ENCODE results near the gene PIBF1.
A peak's percentile ranks its signal among the peaks of the same experiment; 100 is the strongest.

Gene PIBF1

DNA sequence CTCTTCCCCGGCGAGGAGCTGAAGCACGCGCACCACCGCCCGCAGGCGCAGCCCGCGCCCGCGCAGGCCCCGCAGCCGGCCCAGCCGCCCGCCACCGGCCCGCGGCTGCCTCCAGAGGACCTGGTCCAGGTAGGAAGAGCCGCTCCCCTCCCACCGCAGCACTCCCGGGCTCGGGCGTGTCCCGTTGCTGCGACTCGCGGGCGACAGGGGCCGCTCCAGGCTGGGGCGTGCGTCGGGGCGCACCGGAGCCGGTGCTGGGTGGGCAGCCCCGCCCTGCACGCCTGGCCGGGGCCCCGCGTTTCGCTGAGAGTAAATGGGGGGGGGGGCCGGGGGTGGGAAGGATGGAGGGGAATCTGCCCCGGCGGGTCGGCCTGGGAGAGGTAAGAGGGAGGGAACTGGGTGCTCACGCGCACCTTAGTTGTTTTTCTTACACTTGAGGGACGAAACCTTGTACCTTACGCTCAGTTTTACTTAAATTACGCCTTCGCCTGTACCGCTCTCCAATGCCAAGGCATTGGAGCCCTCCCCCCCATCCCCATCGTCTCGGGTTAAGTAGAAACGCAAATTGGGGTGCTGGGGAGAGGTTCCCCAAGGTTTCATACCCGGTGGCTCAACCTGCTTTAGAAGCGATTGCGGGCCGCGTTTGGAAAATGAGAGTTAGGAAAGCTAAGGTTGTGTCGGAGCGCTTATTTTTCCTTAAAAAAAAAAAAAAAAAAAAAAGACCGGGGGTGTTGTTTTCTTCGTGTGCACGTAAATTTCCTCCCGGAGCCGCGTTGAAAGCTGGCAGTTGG lies 277.7 kb downstream of the PIBF1 start:
- Histone ChIP-seq H3K36me3 (ENCODE audit: insufficient read depth, low read length) (peaks cover 8% of the 10 kb centered on the region), H3K4me1 (ENCODE audit: insufficient read depth, low read length) (peaks cover 44% of the 10 kb centered on the region), H3K9ac (ENCODE audit: low read depth, low read length) (peak overlapping the region; percentile 86), H3K9me3 (ENCODE audit: control insufficient read depth, insufficient read depth, low read length) (no peaks in the 10 kb centered on the region)

DNA sequence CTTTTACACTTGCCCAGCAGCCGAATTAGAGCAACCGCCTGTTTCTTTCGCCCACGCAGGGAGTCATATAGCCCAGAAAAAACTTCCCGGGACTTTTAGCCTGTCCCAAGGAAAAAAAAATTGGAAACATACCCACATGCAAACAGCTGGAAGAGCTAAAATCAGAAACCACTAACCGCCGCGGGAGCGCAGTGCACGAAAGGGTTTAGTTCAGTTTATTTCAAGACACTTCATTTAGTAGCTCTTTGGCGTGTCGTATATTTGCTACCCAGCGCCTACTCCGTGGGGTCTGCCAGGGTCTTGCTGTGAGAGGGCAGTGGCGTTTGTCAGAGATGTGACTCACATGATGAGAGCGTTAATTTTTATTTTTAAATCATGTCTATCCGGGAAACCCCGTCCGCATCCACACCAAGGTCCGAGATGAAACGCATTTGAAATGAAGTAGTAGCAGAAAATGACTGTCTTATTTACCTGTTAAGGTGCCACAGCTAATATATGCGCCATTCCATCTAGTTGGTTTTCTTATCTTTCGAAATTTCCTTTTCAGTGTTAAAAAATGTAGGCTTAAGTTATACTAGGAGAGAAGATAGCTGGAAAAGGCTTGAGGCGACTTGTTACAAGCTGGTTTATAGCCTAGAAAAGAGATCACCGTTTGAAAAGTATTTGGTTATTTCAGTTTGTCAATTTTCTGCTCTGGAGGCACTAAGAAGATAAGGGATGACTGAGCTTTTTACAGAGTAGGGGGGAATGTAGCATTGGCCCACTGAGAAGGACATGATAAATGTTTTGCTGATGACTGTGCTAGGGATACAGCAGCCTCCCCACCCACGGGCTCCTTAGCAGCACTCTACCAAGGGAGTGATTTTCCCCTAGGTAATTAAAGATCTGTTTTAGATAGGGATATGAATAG lies 278.6 kb downstream of the PIBF1 start:
- peak overlapping the region; percentile 86 for H3K9ac ChIP-seq (ENCODE audit: low read depth, low read length)
- H3K9me3 ChIP-seq (ENCODE audit: control insufficient read depth, insufficient read depth, low read length): no peaks in the 10 kb centered on the region
- H3K4me1 ChIP-seq (ENCODE audit: insufficient read depth, low read length): peaks cover 40% of the 10 kb centered on the region
- peaks cover 8% of the 10 kb centered on the region for H3K36me3 ChIP-seq (ENCODE audit: insufficient read depth, low read length)

- Histone ChIP-seq H3K4me1 (ENCODE audit: insufficient read depth, low read length) (peaks cover 33% of the 10 kb centered on the region), H3K9me3 (ENCODE audit: control insufficient read depth, insufficient read depth, low read length) (no peaks in the 10 kb centered on the region), H3K9ac (ENCODE audit: low read depth, low read length) (0 out of 2 replicates have a peak overlapping the region, but pooled peaks have one; percentile 86), H3K36me3 (ENCODE audit: insufficient read depth, low read length) (peaks cover 8% of the 10 kb centered on the region)
These were observed 279.5 kb downstream of the PIBF1 start for GRCh38 chr13:73061473-73061872.

- no peak overlapping the region for H3K9ac ChIP-seq (ENCODE audit: low read depth, low read length)
- peaks cover 8% of the 10 kb centered on the region for H3K36me3 ChIP-seq (ENCODE audit: insufficient read depth, low read length)
- H3K4me1 ChIP-seq (ENCODE audit: insufficient read depth, low read length): peaks cover 33% of the 10 kb centered on the region
- H3K9me3 ChIP-seq (ENCODE audit: control insufficient read depth, insufficient read depth, low read length): no peaks in the 10 kb centered on the region
These were observed 279.9 kb downstream of the PIBF1 start for GRCh38 chr13:73061876-73062275.

GRCh38 chr13:73062468-73062867 lies 280.5 kb downstream of the PIBF1 start:
- Histone ChIP-seq H3K36me3 (ENCODE audit: insufficient read depth, low read length) (peaks cover 8% of the 10 kb centered on the region), H3K9me3 (ENCODE audit: control insufficient read depth, insufficient read depth, low read length) (no peaks in the 10 kb centered on the region), H3K4me1 (ENCODE audit: insufficient read depth, low read length) (peaks cover 33% of the 10 kb centered on the region), H3K9ac (ENCODE audit: low read depth, low read length) (no peak overlapping the region)

DNA sequence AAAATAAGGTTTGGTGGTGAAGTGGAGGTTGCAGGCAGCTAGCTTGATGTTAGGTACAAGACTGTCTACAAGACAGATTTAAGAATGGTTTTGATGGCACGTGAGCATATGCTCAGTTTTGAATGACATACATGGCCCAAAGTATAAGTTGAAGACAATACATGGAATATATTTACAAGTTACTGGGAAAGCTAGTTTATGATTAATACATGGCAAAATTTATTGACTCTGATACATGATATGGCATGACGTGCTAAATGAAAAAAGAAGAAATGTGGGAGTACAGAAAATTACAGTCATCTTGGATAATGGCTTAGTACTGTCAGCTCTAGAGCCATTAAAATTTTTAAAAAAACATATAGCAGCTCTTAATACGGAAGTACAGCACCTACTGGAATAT lies 281.2 kb downstream of the PIBF1 start:
- Histone ChIP-seq H3K36me3 (ENCODE audit: insufficient read depth, low read length) (peaks cover 8% of the 10 kb centered on the region), H3K4me1 (ENCODE audit: insufficient read depth, low read length) (peaks cover 29% of the 10 kb centered on the region), H3K9me3 (ENCODE audit: control insufficient read depth, insufficient read depth, low read length) (no peaks in the 10 kb centered on the region), H3K9ac (ENCODE audit: low read depth, low read length) (no peak overlapping the region)

DNA sequence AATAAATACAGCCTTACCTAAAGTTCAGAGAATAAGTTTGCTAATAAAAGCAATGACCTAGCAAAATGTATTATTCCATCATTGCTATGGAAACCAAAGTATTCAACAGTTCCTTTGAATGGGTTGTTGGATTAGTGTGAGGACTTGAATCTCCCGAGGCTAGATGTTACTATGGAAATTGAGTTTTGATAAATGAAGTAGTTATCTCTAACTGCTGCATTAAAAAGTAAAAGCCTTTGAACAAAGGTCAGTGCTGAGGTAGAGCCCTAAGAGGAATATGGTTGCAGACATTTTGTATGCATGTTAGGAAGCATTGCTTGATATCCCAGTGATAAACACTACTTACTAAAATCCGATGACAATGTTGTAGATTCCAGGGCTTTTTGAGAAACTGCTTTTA lies 283.1 kb downstream of the PIBF1 start:
- Histone ChIP-seq H3K4me1 (ENCODE audit: insufficient read depth, low read length) (peaks cover 28% of the 10 kb centered on the region), H3K9ac (ENCODE audit: low read depth, low read length) (no peak overlapping the region), H3K36me3 (ENCODE audit: insufficient read depth, low read length) (peaks cover 8% of the 10 kb centered on the region)

DNA sequence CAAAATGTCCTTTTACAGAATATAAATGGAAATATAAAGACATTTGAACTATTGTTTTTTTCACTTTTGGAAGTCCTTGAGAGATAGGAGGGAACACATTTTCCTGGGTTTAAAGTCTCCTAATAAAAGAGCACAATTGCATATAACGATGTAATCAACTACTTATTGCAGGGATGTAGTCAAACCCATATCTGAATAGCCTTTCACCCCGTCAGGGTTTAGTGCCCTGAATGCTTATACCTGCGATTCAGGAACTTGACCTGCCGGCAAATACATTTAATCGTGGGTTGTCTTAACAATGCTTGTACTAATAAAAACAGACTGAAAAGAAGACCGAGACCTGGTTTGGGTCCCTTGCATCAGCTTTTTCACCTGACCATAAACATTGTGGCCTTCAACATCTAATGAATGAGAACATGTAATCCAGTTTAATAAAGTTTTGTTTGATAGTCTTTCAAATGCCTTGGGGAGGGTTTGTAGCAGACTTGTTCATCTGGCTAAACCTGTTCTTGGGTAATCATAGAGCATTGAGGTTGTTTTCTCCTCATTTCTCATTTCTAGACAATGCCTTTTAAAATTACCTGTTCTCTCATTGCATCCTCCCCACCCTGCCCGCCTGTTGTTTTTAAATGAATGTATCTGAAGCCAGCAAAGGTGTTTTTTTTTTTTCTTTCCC lies 283.9 kb downstream of the PIBF1 start:
- peaks cover 29% of the 10 kb centered on the region for H3K4me1 ChIP-seq (ENCODE audit: insufficient read depth, low read length)
- no peaks in the 10 kb centered on the region for H3K9me3 ChIP-seq (ENCODE audit: control insufficient read depth, insufficient read depth, low read length)
- H3K36me3 ChIP-seq (ENCODE audit: insufficient read depth, low read length): peaks cover 8% of the 10 kb centered on the region
- H3K9ac ChIP-seq (ENCODE audit: low read depth, low read length): no peak overlapping the region

More for the DNA sequence above, 283.1 kb downstream of the PIBF1 start:
- H3K9me3 ChIP-seq (ENCODE audit: control insufficient read depth, insufficient read depth, low read length): no peaks in the 10 kb centered on the region

Data from ES-I3 (cell line).